PC-3 (cell line): ENCODE results near the gene PQBP1. TPM values are rescaled to one million over a fixed set of nuclear protein-coding genes. Genes with fewer than 3 reads are reported as not detected.

Source experiments
- ATAC-seq: fragments of 200-7000 bp; cut with Tn5 transposase; 2 replicates; pipeline ENCODE4 v1.9.1; 2020; ENCODE audit warnings: mild to moderate bottlenecking, moderate library complexity
- BruUV-seq: library from RNA; stranded (reverse); fragments of 400-500 nt; replicated peaks from 2 replicates; lab custom pipeline; 2021; lab: Mats Ljungman, UMichigan
- CTCF ChIA-PET: fragments of 300-600 bp; sonication (Branson Sonifier 250); formaldehyde crosslinking; loops from one replicate; lab custom pipeline; 2022; ENCODE audit warnings: antibody characterized with exemption; lab: Charles Lee
- POLR2A ChIA-PET: fragments of 300-600 bp; sonication (Branson Sonifier 250); formaldehyde crosslinking; loops from one replicate; lab custom pipeline; 2022; ENCODE audit warnings: antibody characterized with exemption; ENCODE audit not compliant: unreplicated experiment; lab: Charles Lee
- DNase-seq: peaks from one replicate; pipeline ENCODE4 v3.0.0-alpha.2; 2015
- H2AFZ ChIP-seq: fragments of 300-600 bp; sonication (generic); 2 replicates; pipeline ENCODE4 v1.6.0; 2016; ENCODE audit warnings: antibody characterized with exemption, low read length
- H3F3A ChIP-seq: fragments of 300-600 bp; sonication (generic); one replicate; pipeline ENCODE4 v1.6.0; 2017; ENCODE audit warnings: antibody characterized with exemption, low read length, control low read depth, mild to moderate bottlenecking; ENCODE audit not compliant: unreplicated experiment
- H3K27ac ChIP-seq: fragments of 300-600 bp; sonication (generic); 2 replicates; pipeline ENCODE4 v1.5.1; 2016; ENCODE audit warnings: mild to moderate bottlenecking, low read length
- H3K27me3 ChIP-seq: fragments of 300-600 bp; sonication (generic); 2 replicates; pipeline ENCODE4 v1.6.1; 2016; ENCODE audit warnings: low read length, mixed read lengths
- H3K36me3 ChIP-seq: fragments of 300-600 bp; sonication (generic); 2 replicates; pipeline ENCODE4 v1.6.1; 2016; ENCODE audit warnings: low read depth, mixed run types, low read length, mixed read lengths
- H3K4me1 ChIP-seq: fragments of 300-600 bp; sonication (generic); 2 replicates; pipeline ENCODE4 v1.5.1; 2016; ENCODE audit warnings: low read length; ENCODE audit not compliant: insufficient read depth
- H3K4me2 ChIP-seq: fragments of 300-600 bp; sonication (generic); 2 replicates; pipeline ENCODE4 v1.6.0; 2016; ENCODE audit warnings: low read length
- H3K4me3 ChIP-seq: fragments of 300-600 bp; sonication (generic); 2 replicates; pipeline ENCODE4 v1.5.1; 2016; ENCODE audit warnings: mild to moderate bottlenecking, low read length, mixed read lengths
- H3K79me2 ChIP-seq: fragments of 300-600 bp; sonication (generic); 2 replicates; pipeline ENCODE4 v1.6.1; 2017; ENCODE audit warnings: low read length, mixed read lengths
- H3K9ac ChIP-seq: fragments of 300-600 bp; sonication (generic); 2 replicates; pipeline ENCODE4 v1.6.0; 2016; ENCODE audit warnings: mild to moderate bottlenecking, low read length
- H3K9me2 ChIP-seq: fragments of 300-600 bp; sonication (generic); replicated peaks from 2 replicates; pipeline ENCODE4 v1.6.1; 2016; ENCODE audit warnings: mixed run types, low read length, mixed read lengths
- H3K9me3 ChIP-seq: fragments of 300-600 bp; sonication (generic); 2 replicates; pipeline ENCODE4 v1.6.1; 2016; ENCODE audit warnings: low read length, mixed read lengths
- H4K20me1 ChIP-seq: fragments of 300-600 bp; sonication (generic); 2 replicates; pipeline ENCODE4 v1.6.1; 2016; ENCODE audit warnings: low read length, mixed read lengths
- CTCF ChIP-seq: fragments of 300-600 bp; sonication (generic); conservative IDR thresholded peaks from 2 replicates; pipeline ENCODE4 v1.5.1; 2017; ENCODE audit warnings: antibody characterized with exemption, low read depth, mild to moderate bottlenecking, low read length
- EZH2 ChIP-seq: fragments of 300-600 bp; sonication (generic); IDR thresholded peaks from one replicate; pipeline ENCODE4 v1.6.1; 2017; ENCODE audit warnings: antibody characterized with exemption, mild to moderate bottlenecking, low read length; ENCODE audit not compliant: unreplicated experiment
- EZH2phosphoT487 ChIP-seq: fragments of 300-600 bp; sonication (generic); IDR thresholded peaks from 2 replicates; pipeline ENCODE4 v1.6.1; 2018; ENCODE audit warnings: mild to moderate bottlenecking, antibody characterized with exemption, low read length, borderline replicate concordance
- intact Hi-C: fragments of 100-400 bp; cut with micrococcal nuclease; formaldehyde crosslinking; loops from 2 replicates; pipeline ENCODE4 v1.9.0; 2023
- total RNA-seq: library from RNA; depleted of rRNA; stranded (reverse); fragments of >200 nt; gene quantifications from 2 replicates; pipeline ENCODE4 v1.2.3, GENCODE V29; 2014

The PQBP1 gene
- total RNA-seq, 1 experiment from 2014 or later: 189 TPM

DNA sequence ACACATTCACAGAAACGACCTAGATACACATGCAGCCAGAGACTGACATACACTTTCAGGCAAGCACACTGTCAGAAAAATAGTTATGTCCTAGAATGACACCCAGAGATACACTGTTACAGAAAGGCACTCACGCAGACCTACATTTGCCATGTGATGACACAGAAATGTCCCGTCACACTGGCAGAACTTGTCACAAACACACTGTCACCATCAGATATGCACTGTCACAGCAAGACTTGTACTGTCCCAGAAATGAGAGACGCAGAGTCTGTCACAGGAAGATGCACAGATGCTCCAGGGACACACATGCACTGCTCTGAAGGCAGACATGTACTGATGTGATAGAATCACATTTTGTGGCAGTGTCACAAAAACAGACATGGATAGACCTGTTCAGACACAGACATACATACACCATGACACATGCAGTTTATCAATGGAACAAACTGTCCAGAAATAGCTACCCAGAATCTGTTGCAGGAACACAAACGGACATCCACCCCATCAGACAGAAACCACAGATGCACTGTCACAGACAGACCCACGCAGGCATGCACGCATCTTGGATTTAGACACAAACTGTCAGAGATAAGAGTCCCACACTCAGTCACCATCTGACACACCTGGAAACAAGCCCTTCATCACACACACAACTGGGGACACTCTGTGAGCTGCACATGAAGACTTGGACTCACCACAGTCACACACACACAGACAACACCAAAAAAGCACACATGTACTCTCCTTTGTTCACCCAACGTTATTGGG is 22.4 kb downstream of the PQBP1 start:
- Histone ChIP-seq H3K9ac (no peak overlapping the region), H2AFZ (no peak overlapping the region), H3K4me1 (peaks cover 13% of the 10 kb centered on the region), H3F3A (no peaks in the 10 kb centered on the region), H3K36me3 (peaks cover 9% of the 10 kb centered on the region; the same call in 1 of the 2 replicates), H3K27ac (no peak overlapping the region), H3K9me3 (no peaks in the 10 kb centered on the region), H3K4me2 (peak overlapping the region; percentile 98), H3K4me3 (peak overlapping the region; percentile 90; the same call in 1 of the 2 replicates), H3K79me2 (peaks cover 27% of the 10 kb centered on the region), H3K9me2 (no peaks in the 10 kb centered on the region), H4K20me1 (no peaks in the 10 kb centered on the region), H3K27me3 (no peaks in the 10 kb centered on the region)
- ChIA-PET CTCF (no interaction called here), POLR2A (no interaction called here)
- ATAC-seq (peak; percentile 2; the same call in 1 of the 2 replicates), DNase-seq (no peak)
- no peak for TF ChIP-seq EZH2
- TF ChIP-seq EZH2phosphoT487: no peak
- TF ChIP-seq CTCF: no peak
- intact Hi-C loops: loop anchor here (1.0 to 5.0 kb wide), 3 partner anchors 37 to 158 kb away; partner anchors contain the start of genes GLOD5 and OTUD5
- BruUV-seq: no TSS peak

- peaks cover 9% of the 10 kb centered on the region; the same call in 1 of the 2 replicates for H3K36me3 ChIP-seq
- no peak overlapping the region for H3K9ac ChIP-seq
- TF ChIP-seq EZH2 (no peak), CTCF (no peak), EZH2phosphoT487 (no peak)
- no TSS peak for BruUV-seq
- no peaks in the 10 kb centered on the region for H3K9me2 ChIP-seq
- no peaks in the 10 kb centered on the region for H3K9me3 ChIP-seq
- no peaks in the 10 kb centered on the region for H4K20me1 ChIP-seq
- H3K79me2 ChIP-seq: peaks cover 21% of the 10 kb centered on the region
- H3K4me1 ChIP-seq: peaks cover 13% of the 10 kb centered on the region
- CTCF ChIA-PET: no interaction called here
- no peak overlapping the region for H3K4me2 ChIP-seq
- no peak overlapping the region for H3K4me3 ChIP-seq
- no peak for ATAC-seq
- no peak overlapping the region for H3K27ac ChIP-seq
- POLR2A ChIA-PET: no interaction called here
- no peaks in the 10 kb centered on the region for H3F3A ChIP-seq
- intact Hi-C loops: no loop called here
- no peak for DNase-seq
- no peaks in the 10 kb centered on the region for H3K27me3 ChIP-seq
- no peak overlapping the region for H2AFZ ChIP-seq
Observed at GRCh38 chrX:48920718-48921104, 23.0 kb downstream of the PQBP1 start.

GRCh38 chrX:48923771-48924170 is 26.0 kb downstream of the PQBP1 start:
- peaks cover under 1% of the 10 kb centered on the region; the same call in 1 of the 2 replicates for H3K79me2 ChIP-seq
- H3K27me3 ChIP-seq: no peaks in the 10 kb centered on the region
- intact Hi-C loops: no loop called here
- H3K27ac ChIP-seq: no peak overlapping the region
- H3K4me1 ChIP-seq: peaks cover 10% of the 10 kb centered on the region
- no peak overlapping the region for H2AFZ ChIP-seq
- no peaks in the 10 kb centered on the region for H4K20me1 ChIP-seq
- no peak overlapping the region for H3K4me2 ChIP-seq
- no peaks in the 10 kb centered on the region for H3K9me3 ChIP-seq
- no peak overlapping the region for H3K9ac ChIP-seq
- DNase-seq (no peak), ATAC-seq (no peak)
- ChIA-PET POLR2A (no interaction called here), CTCF (no interaction called here)
- no peak overlapping the region for H3K4me3 ChIP-seq
- H3F3A ChIP-seq: no peaks in the 10 kb centered on the region
- peaks cover 12% of the 10 kb centered on the region; the same call in 1 of the 2 replicates for H3K36me3 ChIP-seq
- no peak for TF ChIP-seq EZH2phosphoT487
- TF ChIP-seq CTCF: no peak
- no peak for TF ChIP-seq EZH2
- BruUV-seq: no TSS peak
- no peaks in the 10 kb centered on the region for H3K9me2 ChIP-seq
